ENCODE results near the gene HS1BP3. TPM values are rescaled to one million over a fixed set of nuclear protein-coding genes. Genes with fewer than 3 reads are reported as not detected.

The HS1BP3 gene
- total RNA-seq, 1 donor from 2014 or later = 16.5 TPM

GRCh38 chr2:20682167-20682920 is 31.4 kb upstream of the HS1BP3 start:
- H3K27me3 Mint-ChIP-seq = no peaks in the 10 kb centered on the region
- H3K4me1 Mint-ChIP-seq (ENCODE audit: low read depth) = no peaks in the 10 kb centered on the region
- no peaks in the 10 kb centered on the region for H3K9me3 Mint-ChIP-seq (ENCODE audit: low read depth)
- no peak overlapping the region for H3K4me3 Mint-ChIP-seq (ENCODE audit: low read depth)
- no peak for DNase-seq (ENCODE audit: low spot score, unreplicated experiment)
- H3K36me3 Mint-ChIP-seq (ENCODE audit: insufficient read depth) = peaks cover 8% of the 10 kb centered on the region
- TF ChIP-seq CTCF (IDR thresholded peaks at IDR 0.05; ENCODE audit: unreplicated experiment) = peak; percentile 68
- peak overlapping the region; percentile 9 for H3K27ac Mint-ChIP-seq

GRCh38 chr2:20680744-20681375 is 30.0 kb upstream of the HS1BP3 start:
- Mint-ChIP-seq H3K4me3 (ENCODE audit: low read depth) (no peak overlapping the region), H3K27me3 (no peaks in the 10 kb centered on the region), H3K9me3 (ENCODE audit: low read depth) (no peaks in the 10 kb centered on the region), H3K27ac (no peak overlapping the region), H3K4me1 (ENCODE audit: low read depth) (no peaks in the 10 kb centered on the region), H3K36me3 (ENCODE audit: insufficient read depth) (peaks cover 4% of the 10 kb centered on the region)
- no peak for TF ChIP-seq CTCF (IDR thresholded peaks at IDR 0.05; ENCODE audit: unreplicated experiment)
- no peak for DNase-seq (ENCODE audit: low spot score, unreplicated experiment)

- Mint-ChIP-seq H3K27me3 (peaks cover 20% of the 10 kb centered on the region), H3K36me3 (ENCODE audit: insufficient read depth) (peaks cover 1% of the 10 kb centered on the region), H3K4me1 (ENCODE audit: low read depth) (no peaks in the 10 kb centered on the region), H3K4me3 (ENCODE audit: low read depth) (no peak overlapping the region), H3K9me3 (ENCODE audit: low read depth) (no peaks in the 10 kb centered on the region), H3K27ac (no peak overlapping the region)
- DNase-seq (ENCODE audit: low spot score, unreplicated experiment) = no peak
- no peak for TF ChIP-seq CTCF (IDR thresholded peaks at IDR 0.05; ENCODE audit: unreplicated experiment)
Observed at GRCh38 chr2:20678780-20679179, 27.9 kb upstream of the HS1BP3 start.

GRCh38 chr2:20678086-20678395 is 27.1 kb upstream of the HS1BP3 start:
- Mint-ChIP-seq H3K4me3 (ENCODE audit: low read depth) (no peak overlapping the region), H3K27ac (no peak overlapping the region), H3K27me3 (peaks cover 28% of the 10 kb centered on the region), H3K9me3 (ENCODE audit: low read depth) (no peaks in the 10 kb centered on the region), H3K4me1 (ENCODE audit: low read depth) (no peaks in the 10 kb centered on the region), H3K36me3 (ENCODE audit: insufficient read depth) (peaks cover 1% of the 10 kb centered on the region)
- no peak for TF ChIP-seq CTCF (IDR thresholded peaks at IDR 0.05; ENCODE audit: unreplicated experiment)
- no peak for DNase-seq (ENCODE audit: low spot score, unreplicated experiment)

GRCh38 chr2:20677301-20678085 is 26.6 kb upstream of the HS1BP3 start:
- H3K27ac Mint-ChIP-seq = no peak overlapping the region
- no peaks in the 10 kb centered on the region for H3K4me1 Mint-ChIP-seq (ENCODE audit: low read depth)
- no peak overlapping the region for H3K4me3 Mint-ChIP-seq (ENCODE audit: low read depth)
- TF ChIP-seq CTCF (IDR thresholded peaks at IDR 0.05; ENCODE audit: unreplicated experiment) = peak; percentile 43
- H3K27me3 Mint-ChIP-seq = peaks cover 33% of the 10 kb centered on the region
- DNase-seq (ENCODE audit: low spot score, unreplicated experiment) = no peak
- peaks cover 1% of the 10 kb centered on the region for H3K36me3 Mint-ChIP-seq (ENCODE audit: insufficient read depth)
- H3K9me3 Mint-ChIP-seq (ENCODE audit: low read depth) = no peaks in the 10 kb centered on the region
